ENCODE results near the gene PRRT2.
"Not testable (repeated sequence)": the region's sequence is repeated elsewhere in the genome, so short reads cannot be mapped to it uniquely, and the experiment has no call there.

Gene PRRT2

DNA sequence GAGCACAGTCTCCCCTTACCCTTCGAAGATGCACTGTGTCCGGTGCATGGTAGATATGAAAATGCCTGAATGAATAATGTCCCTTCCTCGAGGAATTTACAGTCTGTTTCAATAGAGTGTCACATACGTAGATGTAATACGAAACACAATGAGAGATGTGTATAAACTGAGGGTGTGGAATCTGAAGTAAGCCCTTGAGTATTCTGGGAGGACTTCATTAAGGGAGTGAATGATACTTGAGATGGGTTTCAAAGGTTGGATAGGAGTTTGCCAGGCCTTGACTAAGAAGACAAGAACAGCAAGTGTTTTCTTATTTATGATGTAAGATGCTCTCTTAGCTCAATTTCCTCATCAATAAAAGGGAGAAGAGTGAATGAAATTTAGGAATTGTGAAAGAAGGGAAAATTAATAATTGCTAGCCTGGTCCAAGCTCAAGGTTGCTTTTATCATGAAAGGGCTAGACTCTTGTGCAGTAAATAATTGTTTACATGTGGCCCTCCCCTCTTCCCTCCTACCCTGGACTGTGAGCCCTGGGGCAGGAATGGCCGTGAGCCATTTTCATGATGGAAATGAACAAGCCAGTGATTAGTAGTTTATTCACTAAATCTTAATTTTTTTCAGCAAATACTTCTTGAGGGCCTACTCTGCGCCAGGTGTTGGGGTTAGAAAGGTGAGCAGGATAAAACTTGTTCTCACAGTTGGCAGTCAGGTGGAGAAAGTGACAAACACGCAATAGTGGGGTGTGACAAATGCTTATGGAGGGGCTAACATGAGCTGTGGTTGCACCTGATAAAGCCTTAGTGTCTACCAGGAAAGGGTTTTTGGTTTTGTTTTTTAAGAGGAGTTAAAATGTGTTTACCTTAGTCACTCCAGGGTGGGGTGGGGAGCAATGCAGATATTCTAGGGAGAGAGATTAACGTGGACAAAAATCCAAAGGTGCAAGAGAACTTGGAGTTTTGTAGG, 19.9 kb upstream of the PRRT2 start:
- TF ChIP-seq, protein P1, sequence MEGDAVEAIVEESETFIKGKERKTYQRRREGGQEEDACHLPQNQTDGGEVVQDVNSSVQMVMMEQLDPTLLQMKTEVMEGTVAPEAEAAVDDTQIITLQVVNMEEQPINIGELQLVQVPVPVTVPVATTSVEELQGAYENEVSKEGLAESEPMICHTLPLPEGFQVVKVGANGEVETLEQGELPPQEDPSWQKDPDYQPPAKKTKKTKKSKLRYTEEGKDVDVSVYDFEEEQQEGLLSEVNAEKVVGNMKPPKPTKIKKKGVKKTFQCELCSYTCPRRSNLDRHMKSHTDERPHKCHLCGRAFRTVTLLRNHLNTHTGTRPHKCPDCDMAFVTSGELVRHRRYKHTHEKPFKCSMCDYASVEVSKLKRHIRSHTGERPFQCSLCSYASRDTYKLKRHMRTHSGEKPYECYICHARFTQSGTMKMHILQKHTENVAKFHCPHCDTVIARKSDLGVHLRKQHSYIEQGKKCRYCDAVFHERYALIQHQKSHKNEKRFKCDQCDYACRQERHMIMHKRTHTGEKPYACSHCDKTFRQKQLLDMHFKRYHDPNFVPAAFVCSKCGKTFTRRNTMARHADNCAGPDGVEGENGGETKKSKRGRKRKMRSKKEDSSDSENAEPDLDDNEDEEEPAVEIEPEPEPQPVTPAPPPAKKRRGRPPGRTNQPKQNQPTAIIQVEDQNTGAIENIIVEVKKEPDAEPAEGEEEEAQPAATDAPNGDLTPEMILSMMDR (IDR thresholded peaks at IDR 0.05; ENCODE audit: borderline replicate concordance, insufficient read depth, low read depth, low read length): no peak
- H3K4me3 ChIP-seq (ENCODE audit: low read depth, low read length): peak overlapping the region; percentile 88

DNA sequence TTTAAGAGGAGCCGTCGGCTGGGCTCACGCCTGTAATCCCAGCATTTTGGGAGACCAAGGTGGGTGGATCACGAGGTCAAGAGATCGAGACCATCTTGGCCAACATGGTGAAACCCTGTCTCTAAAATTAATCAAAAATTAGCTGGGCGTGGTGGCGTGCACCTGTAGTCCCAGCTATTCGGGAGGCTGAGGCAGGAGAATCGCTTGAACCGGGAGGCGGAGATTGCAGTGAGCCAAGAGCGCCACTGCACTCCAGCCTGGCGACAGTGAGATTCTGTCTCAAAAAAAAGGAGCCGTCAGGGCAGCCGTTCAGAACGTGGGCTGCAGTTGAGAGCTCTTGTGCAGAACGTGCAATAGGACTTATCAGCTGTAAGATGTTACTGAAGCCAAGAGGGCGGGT, 18.8 kb upstream of the PRRT2 start:
- not testable (repeated sequence) for H3K4me3 ChIP-seq (ENCODE audit: low read depth, low read length)

DNA sequence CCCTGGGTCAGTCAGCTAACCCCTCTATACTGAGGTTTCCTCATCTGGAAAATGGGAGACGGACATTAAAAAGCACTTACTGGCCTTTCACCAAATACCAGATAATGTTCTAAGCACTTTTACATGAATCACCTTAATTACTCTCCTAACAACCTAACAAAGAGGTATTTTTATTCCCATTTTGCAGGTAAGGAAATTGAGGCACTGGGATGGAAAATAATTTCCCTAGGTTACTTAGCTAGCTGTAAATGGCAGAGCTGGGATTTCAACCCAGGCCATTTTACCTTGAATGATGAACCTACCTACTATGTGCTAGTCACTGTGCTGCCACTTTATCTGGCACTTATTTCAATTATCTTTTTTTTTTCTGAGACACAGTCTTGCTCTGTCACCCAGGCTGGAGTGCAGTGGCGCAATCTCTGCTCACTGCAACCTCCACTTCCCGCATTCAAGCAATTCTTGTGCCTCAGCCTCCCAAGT, 17.7 kb upstream of the PRRT2 start:
- TF ChIP-seq, protein P1 (IDR thresholded peaks at IDR 0.05; ENCODE audit: borderline replicate concordance, insufficient read depth, low read depth, low read length): no peak
- H3K4me3 ChIP-seq (ENCODE audit: low read depth, low read length): no peak overlapping the region

DNA sequence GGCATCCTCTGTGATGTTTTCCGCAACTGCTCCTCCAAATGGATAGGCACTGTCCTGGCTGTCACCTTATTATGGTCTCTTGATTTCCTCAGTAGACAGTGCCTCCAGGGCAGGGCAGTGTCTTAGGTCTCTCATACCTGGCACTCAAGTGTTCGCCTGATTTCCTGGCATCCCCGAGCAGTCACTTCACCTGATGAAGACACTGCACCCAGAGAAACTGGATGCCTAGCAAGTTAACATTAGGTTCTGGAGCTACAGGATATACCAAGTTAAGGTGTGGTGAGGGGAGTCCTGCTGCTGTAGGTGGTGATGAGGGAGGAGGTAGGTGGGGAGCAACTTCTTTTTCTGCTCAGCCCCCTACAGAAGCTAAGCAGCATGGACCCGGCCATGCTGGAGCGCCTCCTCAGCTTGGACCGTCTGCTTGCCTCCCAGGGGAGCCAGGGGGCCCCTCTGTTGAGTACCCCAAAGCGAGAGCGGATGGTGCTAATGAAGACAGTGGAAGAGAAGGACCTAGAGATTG, 9.5 kb upstream of the PRRT2 start:
- no peak overlapping the region for H3K4me3 ChIP-seq (ENCODE audit: low read depth, low read length)
- TF ChIP-seq, protein P1 (IDR thresholded peaks at IDR 0.05; ENCODE audit: borderline replicate concordance, insufficient read depth, low read depth, low read length): no peak

DNA sequence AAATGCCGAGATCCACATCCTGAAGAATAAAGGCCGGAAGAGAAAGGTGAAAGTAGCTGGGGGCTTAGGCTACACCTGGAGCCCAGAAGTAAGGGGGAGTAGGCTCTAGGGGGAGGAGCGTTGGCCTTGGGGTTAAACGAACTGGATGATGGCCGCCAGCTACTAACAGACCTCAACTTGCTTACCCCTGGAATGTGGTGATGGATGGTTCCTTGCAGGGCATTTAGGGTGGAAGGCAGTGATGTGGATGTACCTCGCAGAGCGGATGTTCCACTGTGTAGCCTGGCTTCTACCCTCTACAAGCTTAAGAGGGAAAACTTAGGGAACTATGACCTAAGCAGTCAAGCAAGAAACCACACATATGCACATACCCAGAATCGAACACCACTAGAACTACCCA, 8.0 kb upstream of the PRRT2 start:
- H3K4me3 ChIP-seq (ENCODE audit: low read depth, low read length): no peak overlapping the region
- TF ChIP-seq, protein P1 (IDR thresholded peaks at IDR 0.05; ENCODE audit: borderline replicate concordance, insufficient read depth, low read depth, low read length): no peak

DNA sequence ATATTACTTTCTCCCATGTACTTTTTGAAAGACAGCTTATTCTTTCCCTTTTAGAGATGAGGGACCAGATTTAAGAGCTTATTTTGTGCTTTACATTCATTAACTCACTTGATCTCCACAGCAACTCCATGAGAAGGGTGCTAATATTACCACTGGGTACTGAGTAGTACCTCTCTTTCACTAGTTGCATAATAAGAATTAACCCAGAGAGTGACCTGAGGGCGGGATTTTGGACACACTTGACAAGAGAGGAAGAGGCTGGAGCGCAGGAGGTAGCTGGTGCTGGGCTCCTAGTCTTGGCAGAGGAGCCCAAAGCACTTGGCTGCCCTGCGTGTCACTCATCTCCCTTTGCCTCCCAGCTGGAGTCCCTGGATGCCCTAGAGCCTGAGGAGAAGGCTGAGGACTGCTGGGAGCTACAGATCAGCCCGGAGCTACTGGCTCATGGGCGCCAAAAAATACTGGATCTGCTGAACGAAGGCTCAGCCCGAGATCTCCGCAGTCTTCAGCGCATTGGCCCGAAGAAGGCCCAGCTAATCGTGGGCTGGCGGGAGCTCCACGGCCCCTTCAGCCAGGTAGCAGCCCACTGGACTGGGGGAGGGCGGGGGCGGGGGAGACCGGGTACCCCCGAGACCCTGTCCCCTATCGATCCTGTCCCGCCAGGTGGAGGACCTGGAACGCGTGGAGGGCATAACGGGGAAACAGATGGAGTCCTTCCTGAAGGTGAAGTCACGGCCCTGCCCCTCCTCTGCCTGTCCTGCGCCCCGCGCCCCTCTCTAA, 7.3 kb upstream of the PRRT2 start:
- TF ChIP-seq, protein P1 (IDR thresholded peaks at IDR 0.05; ENCODE audit: borderline replicate concordance, insufficient read depth, low read depth, low read length): no peak
- H3K4me3 ChIP-seq (ENCODE audit: low read depth, low read length): peak overlapping the region; percentile 72
